HEK293T (cell line): ENCODE results near the gene ITPKC.

Experiments used
- CTCF ChIA-PET: fragments of 350-600 bp; formaldehyde crosslinking; extraction: SDS; loops from one replicate; lab custom pipeline; 2021; ENCODE audit warnings: antibody characterized with exemption, inconsistent platforms; lab: Yijun Ruan, JAX
- POLR2A ChIA-PET: fragments of 350-600 bp; formaldehyde crosslinking; extraction: SDS; loops from one replicate; lab custom pipeline; 2020; ENCODE audit warnings: antibody characterized with exemption, inconsistent platforms; lab: Yijun Ruan, JAX
- DNase-seq: peaks from one replicate; pipeline ENCODE4 v3.0.0; 2012; ENCODE audit warnings: mixed read lengths; ENCODE audit errors: extremely low spot score
- ARNT ChIP-seq: fragments of 450-650 bp; IDR thresholded peaks from 2 replicates; pipeline ENCODE4 v1.6.1; 2017; ENCODE audit warnings: mild to moderate bottlenecking
- BHLHE40 ChIP-seq: fragments of 450-650 bp; IDR thresholded peaks from 2 replicates; pipeline ENCODE4 v1.6.1; 2016; ENCODE audit warnings: mild to moderate bottlenecking, moderate library complexity, borderline replicate concordance
- CTBP1 ChIP-seq: fragments of 450-650 bp; IDR thresholded peaks from 2 replicates; pipeline ENCODE4 v1.6.1; 2016; ENCODE audit warnings: borderline replicate concordance
- ELF4 ChIP-seq: fragments of 450-650 bp; IDR thresholded peaks from 2 replicates; pipeline ENCODE4 v1.6.1; 2017; ENCODE audit warnings: antibody characterized with exemption
- FOXA1 ChIP-seq: fragments of 450-650 bp; IDR thresholded peaks from 2 replicates; pipeline ENCODE4 v1.6.1; 2016; ENCODE audit warnings: mild to moderate bottlenecking
- FOXK2 ChIP-seq: fragments of 450-650 bp; IDR thresholded peaks from 2 replicates; pipeline ENCODE4 v1.6.1; 2016; ENCODE audit warnings: mild to moderate bottlenecking
- FOXM1 ChIP-seq: fragments of 450-650 bp; IDR thresholded peaks from 2 replicates; pipeline ENCODE4 v1.6.1; 2017; ENCODE audit warnings: mild to moderate bottlenecking, borderline replicate concordance
- HDGF ChIP-seq: fragments of 450-650 bp; IDR thresholded peaks from 2 replicates; pipeline ENCODE4 v1.6.1; 2017; ENCODE audit warnings: antibody characterized with exemption, borderline replicate concordance
- L3MBTL2 ChIP-seq: fragments of 450-650 bp; conservative IDR thresholded peaks from 2 replicates; pipeline ENCODE4 v1.6.1; 2016; ENCODE audit warnings: mild to moderate bottlenecking
- LEF1 ChIP-seq: fragments of 450-650 bp; IDR thresholded peaks from 2 replicates; pipeline ENCODE4 v1.6.1; 2017; ENCODE audit warnings: mild to moderate bottlenecking, borderline replicate concordance
- NFRKB ChIP-seq: fragments of 450-650 bp; IDR thresholded peaks from 2 replicates; pipeline ENCODE4 v1.6.1; 2016; ENCODE audit warnings: mild to moderate bottlenecking, moderate library complexity
- SP1 ChIP-seq: fragments of 450-650 bp; IDR thresholded peaks from 2 replicates; pipeline ENCODE4 v1.6.1; 2017
- SUZ12 ChIP-seq: fragments of 450-650 bp; IDR thresholded peaks from 2 replicates; pipeline ENCODE4 v1.6.1; 2016; ENCODE audit warnings: mild to moderate bottlenecking
- TARDBP ChIP-seq: fragments of 450-650 bp; IDR thresholded peaks from 2 replicates; pipeline ENCODE4 v1.6.1; 2016
- ZNF384 ChIP-seq: fragments of 450-650 bp; IDR thresholded peaks from 2 replicates; pipeline ENCODE4 v1.6.1; 2016
- TF ChIP-seq, protein P1 (sequence below): fragments of 450-650 bp; IDR thresholded peaks from 2 replicates; pipeline ENCODE4 v1.6.1; 2016

The ITPKC gene

GRCh38 chr19:40716031-40716481 is 856 bp upstream of the ITPKC start:
- no peak for DNase-seq
- TF ChIP-seq, protein P1, sequence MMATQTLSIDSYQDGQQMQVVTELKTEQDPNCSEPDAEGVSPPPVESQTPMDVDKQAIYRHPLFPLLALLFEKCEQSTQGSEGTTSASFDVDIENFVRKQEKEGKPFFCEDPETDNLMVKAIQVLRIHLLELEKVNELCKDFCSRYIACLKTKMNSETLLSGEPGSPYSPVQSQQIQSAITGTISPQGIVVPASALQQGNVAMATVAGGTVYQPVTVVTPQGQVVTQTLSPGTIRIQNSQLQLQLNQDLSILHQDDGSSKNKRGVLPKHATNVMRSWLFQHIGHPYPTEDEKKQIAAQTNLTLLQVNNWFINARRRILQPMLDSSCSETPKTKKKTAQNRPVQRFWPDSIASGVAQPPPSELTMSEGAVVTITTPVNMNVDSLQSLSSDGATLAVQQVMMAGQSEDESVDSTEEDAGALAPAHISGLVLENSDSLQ = peak; percentile 29; the same call in 1 of the 2 replicates
- TF ChIP-seq NFRKB (no peak), HDGF (no peak), ELF4 (no peak)
- CTCF ChIA-PET = interaction anchor here (1.4 kb wide), 1 partner anchor 91 kb away, joined by 3 read pairs; no protein-coding TSS in a partner anchor
- POLR2A ChIA-PET = interaction anchor here (1.0 to 2.2 kb wide), 4 partner anchors 25 to 53 kb away, joined by 4 to 28 read pairs (median 10); partner anchors contain the start of genes ACTMAP and NUMBL

GRCh38 chr19:40717325-40717879 is 490 bp downstream of the ITPKC start:
- DNase-seq = no peak
- CTCF ChIA-PET = interaction anchor here (0.5 to 1.4 kb wide), 2 partner anchors 89 to 455 kb away, joined by 3 to 5 read pairs; no protein-coding TSS in a partner anchor
- POLR2A ChIA-PET = interaction anchor here (1.0 to 2.2 kb wide), 8 partner anchors 16 to 61 kb away, joined by 3 to 28 read pairs (median 4); partner anchors contain the start of genes ACTMAP and NUMBL
- TF ChIP-seq HDGF = no peak

GRCh38 chr19:40717880-40718773 is 1.2 kb downstream of the ITPKC start:
- POLR2A ChIA-PET = interaction anchor here (1.1 to 2.2 kb wide), 6 partner anchors 22 to 61 kb away, joined by 3 to 28 read pairs (median 6); partner anchors contain the start of genes ACTMAP, NUMBL and SNRPA
- no peak for DNase-seq
- TF ChIP-seq L3MBTL2 (no peak), ARNT (no peak), NFRKB (no peak), CTBP1 (no peak), TARDBP (no peak), ZNF384 (no peak), FOXM1 (no peak), FOXA1 (no peak), ELF4 (no peak)
- TF ChIP-seq, protein P1 = no peak
- CTCF ChIA-PET = interaction anchor here (0.5 kb wide), 1 partner anchor 454 kb away, joined by 5 read pairs; no protein-coding TSS in a partner anchor

GRCh38 chr19:40718774-40719391 is 2.0 kb downstream of the ITPKC start:
- TF ChIP-seq L3MBTL2 (peak; percentile 39; the same call in 1 of the 2 replicates), ARNT (no peak), SUZ12 (no peak)
- ChIA-PET CTCF (no interaction called here), POLR2A (interaction anchor here (0.8 to 1.1 kb wide), 2 partner anchors 32 to 56 kb away, joined by 3 to 7 read pairs; partner anchors contain the start of genes ACTMAP and SNRPA)
- DNase-seq = no peak

GRCh38 chr19:40719414-40719894 is 2.5 kb downstream of the ITPKC start:
- ChIA-PET CTCF (no interaction called here), POLR2A (interaction anchor here (0.8 to 1.1 kb wide), 2 partner anchors 31 to 56 kb away, joined by 3 to 7 read pairs; partner anchors contain the start of genes ACTMAP and SNRPA)
- TF ChIP-seq ELF4 (no peak), ARNT (no peak), BHLHE40 (no peak), HDGF (no peak), FOXA1 (no peak), CTBP1 (no peak), SUZ12 (no peak), NFRKB (no peak), LEF1 (no peak), TARDBP (no peak), ZNF384 (no peak), FOXM1 (no peak), SP1 (no peak), FOXK2 (no peak), L3MBTL2 (no peak)
- TF ChIP-seq, protein P1 = no peak
- no peak for DNase-seq

GRCh38 chr19:40721140-40721486 is 4.2 kb downstream of the ITPKC start:
- POLR2A ChIA-PET = no interaction called here
- no peak for TF ChIP-seq LEF1
- TF ChIP-seq, protein P1 = no peak
- no peak for TF ChIP-seq NFRKB
- TF ChIP-seq TARDBP = no peak
- no peak for TF ChIP-seq SUZ12
- no peak for TF ChIP-seq BHLHE40
- no peak for TF ChIP-seq L3MBTL2
- TF ChIP-seq FOXM1 = no peak
- no peak for TF ChIP-seq ARNT
- no peak for TF ChIP-seq FOXK2
- TF ChIP-seq ZNF384 = no peak
- TF ChIP-seq SP1 = no peak
- no peak for TF ChIP-seq ELF4
- no peak for TF ChIP-seq HDGF
- no peak for TF ChIP-seq CTBP1
- no peak for TF ChIP-seq FOXA1
- DNase-seq = no peak
- CTCF ChIA-PET = interaction anchor here (0.6 kb wide), 1 partner anchor 22 kb away, joined by 3 read pairs; no protein-coding TSS in a partner anchor
